ENCODE results near the gene PAK6.

- TF ChIP-seq CTCF (optimal IDR thresholded peaks at IDR 0.05 in 1 of 3, IDR thresholded peaks at IDR 0.05 in 1 of 3, conservative IDR thresholded peaks at IDR 0.05 in 1 of 3; ENCODE audit: extremely low read depth in 1 of 3, insufficient read depth in 2 of 3, low read length in 3 of 3) (no peak), EZH2 (IDR thresholded peaks at IDR 0.05; ENCODE audit: low read length) (no peak)
Observed at GRCh38 chr15:40323953-40324937, 85.4 kb downstream of the PAK6 start.

All from keratinocyte (primary cell).